NCI-H774 (cell line): ENCODE results near the gene COL7A1.

Experiments
- DNase-seq: peaks from one replicate; lab custom pipeline; 2025; lab: John Stamatoyannopoulos, UW

The COL7A1 gene

GRCh38 chr3:48591886-48592518, 3.1 kb downstream of the COL7A1 start:
- no peak for DNase-seq

GRCh38 chr3:48591436-48591835, 3.7 kb downstream of the COL7A1 start:
- DNase-seq: no peak

GRCh38 chr3:48588230-48588629, 6.9 kb downstream of the COL7A1 start:
- DNase-seq: no peak

GRCh38 chr3:48587686-48588085, 7.4 kb downstream of the COL7A1 start:
- DNase-seq: no peak

- no peak for DNase-seq
Measured at GRCh38 chr3:48585411-48585810, 9.7 kb downstream of the COL7A1 start.

DNA sequence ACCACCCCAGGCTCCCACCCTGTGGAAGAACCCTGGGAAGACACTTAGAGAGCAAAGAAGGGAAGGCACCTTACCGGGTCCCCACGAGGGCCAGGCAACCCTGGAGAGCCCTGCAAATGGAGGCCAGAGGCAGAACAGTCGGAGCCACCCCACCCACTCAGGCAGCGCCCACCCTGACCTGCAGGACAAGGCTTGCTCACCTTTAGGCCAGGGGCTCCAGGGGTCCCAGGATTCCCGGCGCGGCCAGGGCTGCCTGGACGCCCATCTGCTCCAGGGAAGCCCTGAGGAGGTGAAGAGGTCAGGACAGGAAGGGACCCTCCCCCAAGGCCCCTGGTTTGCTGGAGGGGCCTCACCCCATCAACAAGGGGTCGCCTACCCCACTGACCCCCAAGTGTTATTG, 10.3 kb downstream of the COL7A1 start:
- no peak for DNase-seq

GRCh38 chr3:48581621-48582481, 13.3 kb downstream of the COL7A1 start:
- no peak for DNase-seq

DNA sequence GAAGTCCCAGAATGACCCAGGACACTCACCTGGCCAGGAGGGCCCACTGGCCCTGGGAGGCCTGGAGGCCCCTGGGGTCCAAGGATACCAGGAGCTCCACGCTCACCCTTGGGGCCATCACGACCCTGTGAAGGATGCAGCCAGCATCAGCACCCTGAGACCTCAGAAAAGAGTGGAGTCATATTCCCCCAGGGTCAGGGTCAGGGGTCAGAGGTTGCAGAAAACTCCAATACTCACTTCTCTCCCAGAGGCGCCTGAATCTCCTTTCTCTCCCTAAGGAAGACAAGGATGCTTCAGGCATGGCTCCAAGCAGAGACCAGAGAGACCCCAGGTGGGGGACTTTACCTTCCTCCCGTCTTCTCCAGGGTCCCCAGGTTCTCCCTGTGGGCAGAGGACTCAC, 18.5 kb downstream of the COL7A1 start:
- no peak for DNase-seq

DNA sequence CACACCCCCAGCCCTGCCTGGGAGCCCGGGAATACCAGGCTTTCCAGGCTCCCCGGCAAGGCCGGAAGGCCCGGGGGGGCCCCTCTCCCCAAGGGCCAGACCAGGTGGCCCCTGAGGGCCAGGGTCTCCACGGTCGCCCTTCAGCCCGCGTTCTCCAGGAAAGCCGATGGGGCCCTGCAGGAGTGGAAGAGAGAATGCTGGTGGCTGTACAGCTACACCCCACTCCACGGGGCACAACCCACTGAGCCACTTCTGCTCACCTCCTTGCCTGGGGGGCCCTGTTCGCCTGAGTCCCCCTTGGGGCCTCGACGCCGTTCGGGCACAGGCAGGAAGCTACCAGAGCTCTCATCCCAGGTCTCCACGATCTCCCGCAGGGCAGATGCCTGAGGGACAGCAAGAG, 19.8 kb downstream of the COL7A1 start:
- no peak for DNase-seq

- no peak for DNase-seq
Measured at GRCh38 chr3:48573973-48574585, 21.1 kb downstream of the COL7A1 start.

GRCh38 chr3:48572517-48572916, 22.6 kb downstream of the COL7A1 start:
- no peak for DNase-seq

GRCh38 chr3:48571938-48572337, 23.2 kb downstream of the COL7A1 start:
- DNase-seq: no peak

- DNase-seq: no peak
Measured at GRCh38 chr3:48569808-48570450, 25.2 kb downstream of the COL7A1 start.

DNA sequence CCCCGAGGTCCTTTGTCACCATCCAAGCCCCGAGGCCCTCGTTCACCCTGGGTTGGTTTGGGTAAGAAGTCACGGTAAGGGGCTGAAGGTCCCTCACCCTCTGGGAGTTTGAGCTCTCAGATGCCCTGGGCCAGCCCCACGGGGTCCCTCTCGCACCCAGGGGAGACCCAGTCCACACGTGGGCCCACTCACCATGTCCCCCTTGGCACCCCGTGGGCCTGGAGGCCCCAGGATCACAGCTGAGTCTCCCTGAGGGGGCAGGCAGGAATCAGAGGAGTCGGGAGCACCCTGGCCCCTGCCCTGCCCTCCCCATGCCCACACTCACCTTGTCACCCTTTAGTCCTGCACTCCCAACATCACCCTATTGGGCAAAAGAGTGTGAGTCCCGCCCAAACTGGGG, 25.7 kb downstream of the COL7A1 start:
- no peak for DNase-seq

- no peak for DNase-seq
Measured at GRCh38 chr3:48568476-48568875, 26.7 kb downstream of the COL7A1 start.

DNA sequence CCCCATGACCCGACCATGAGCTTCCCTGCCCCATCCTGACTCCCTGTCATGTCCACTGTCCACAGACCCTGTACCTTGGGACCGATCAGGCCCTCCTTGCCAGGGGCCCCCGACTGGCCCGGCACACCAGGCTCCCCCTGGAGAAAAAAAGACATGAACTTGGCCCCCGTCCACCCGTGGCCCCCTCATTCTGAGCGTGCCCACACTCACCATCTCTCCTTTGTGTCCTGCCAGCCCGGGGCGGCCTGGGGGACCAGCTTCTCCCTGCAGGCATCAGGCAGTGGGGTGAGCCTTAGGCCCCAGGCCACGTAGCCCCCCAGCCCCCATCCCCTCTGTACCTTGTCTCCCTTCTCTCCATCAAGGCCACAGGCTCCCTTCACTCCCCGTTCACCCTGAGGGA, 27.6 kb downstream of the COL7A1 start:
- DNase-seq: no peak

DNA sequence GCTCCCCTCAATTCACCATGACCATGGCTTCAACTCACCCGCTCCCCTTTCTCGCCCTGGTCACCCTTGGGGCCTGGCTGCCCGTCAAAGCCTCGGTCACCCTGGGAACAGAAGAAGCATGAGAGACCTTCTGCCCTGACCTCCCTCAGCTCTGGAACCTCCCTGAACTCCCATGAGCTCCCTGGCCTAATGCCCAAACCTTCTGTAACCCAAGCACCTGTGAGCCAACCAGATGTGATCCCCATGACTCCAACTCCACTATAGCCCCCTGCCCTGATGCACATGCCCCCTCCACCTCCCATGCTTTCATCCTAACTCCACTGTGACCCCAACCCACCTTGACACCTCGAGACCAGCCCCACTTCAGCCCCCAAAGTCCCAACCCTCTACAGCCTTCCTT, 28.0 kb downstream of the COL7A1 start:
- no peak for DNase-seq

GRCh38 chr3:48566401-48566760, 28.7 kb downstream of the COL7A1 start:
- no peak for DNase-seq

DNA sequence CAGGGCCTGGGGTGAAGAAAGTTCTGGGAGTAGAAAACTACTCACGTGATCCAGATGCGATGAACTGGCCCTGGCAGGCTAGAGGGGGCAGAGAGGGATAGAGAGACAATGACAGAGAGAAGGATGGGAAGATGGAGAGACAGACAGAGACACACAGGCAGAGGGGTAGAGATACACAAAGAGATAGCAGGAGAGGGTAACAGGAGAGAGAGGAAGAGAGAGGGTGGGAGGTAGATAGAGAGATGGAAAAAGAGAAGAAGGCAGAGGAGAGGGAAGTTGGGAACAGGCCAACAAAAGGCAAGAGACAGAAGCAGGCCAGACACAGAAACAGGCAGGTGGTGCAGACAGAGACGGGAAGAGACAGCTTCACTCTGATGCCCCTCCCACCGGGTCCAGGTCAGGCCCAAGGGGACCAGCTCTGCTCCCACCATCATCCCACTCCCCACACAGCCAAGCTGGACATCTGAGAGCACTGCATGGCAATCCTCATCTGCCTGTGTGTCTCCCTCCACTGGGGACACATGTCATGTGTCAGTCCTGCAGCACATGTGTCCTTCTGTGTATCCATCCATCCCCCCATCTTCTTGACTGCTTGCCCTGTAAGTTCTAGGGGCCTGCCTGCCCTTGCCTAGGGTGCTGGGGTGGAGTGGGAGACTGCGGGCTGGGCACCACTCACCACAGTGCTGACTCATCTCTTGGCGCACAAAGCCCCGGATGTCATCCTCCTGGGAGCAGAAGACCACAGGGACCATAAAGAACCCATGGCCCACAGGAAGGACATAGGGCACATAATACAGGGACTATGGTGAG, 29.3 kb downstream of the COL7A1 start:
- DNase-seq: no peak

DNA sequence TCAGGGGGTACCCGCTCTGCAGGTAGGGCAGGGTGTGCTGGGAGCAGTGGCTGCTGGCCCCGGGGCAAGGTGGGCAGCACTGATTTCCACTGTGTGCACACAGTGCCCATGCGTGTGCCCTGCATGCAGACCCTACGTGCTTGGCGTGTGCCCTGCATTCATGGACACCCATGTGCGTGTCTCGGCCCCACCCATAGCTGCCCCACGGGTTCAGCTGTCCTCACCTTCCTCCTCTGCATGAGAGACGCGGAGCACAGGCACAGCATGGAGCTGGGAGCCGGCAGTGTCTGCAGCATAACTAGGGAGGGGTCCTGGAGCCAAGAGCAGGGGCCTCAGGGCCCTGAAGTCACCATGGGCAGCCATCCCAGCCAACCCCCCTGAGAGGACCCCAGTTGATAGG, 29.9 kb downstream of the COL7A1 start:
- no peak for DNase-seq

- no peak for DNase-seq
Measured at GRCh38 chr3:48564667-48565066, 30.5 kb downstream of the COL7A1 start.

- no peak for DNase-seq
Measured at GRCh38 chr3:48564022-48564421, 31.1 kb downstream of the COL7A1 start.
